Thoracic aorta (tissue), 2 donors: ENCODE data around the gene PRDM10. TPM values are rescaled to one million over a fixed set of nuclear protein-coding genes. Genes with fewer than 3 reads are reported as not detected.

Experiments
- ATAC-seq: fragments of 150-250 bp; one replicate; pipeline ENCODE4 v1.8.0; 2017; ENCODE audit warnings: low read depth; ENCODE audit not compliant: insufficient number of reproducible peaks, low FRiP score
- DNase-seq: peaks from one replicate; pipeline ENCODE4 v3.0.0-alpha.2; 2020; ENCODE audit warnings: low spot score
- H3K27ac ChIP-seq, 2 donors: fragments of 200-600 bp; sonication (generic); 1 replicate in 1 of 2; 2 replicates in 1 of 2; pipeline ENCODE4 v1.5.1; 2016; ENCODE audit warnings: mild to moderate bottlenecking in 2 of 2, moderate library complexity in 2 of 2
- H3K27me3 ChIP-seq: fragments of 200-600 bp; sonication (generic); replicated peaks from 2 replicates; pipeline ENCODE4 v1.6.0; 2016; ENCODE audit warnings: mild to moderate bottlenecking; ENCODE audit not compliant: insufficient read depth
- H3K36me3 ChIP-seq: fragments of 200-600 bp; sonication (generic); one replicate; pipeline ENCODE4 v1.5.1; 2016
- H3K4me1 ChIP-seq, 2 donors: fragments of 200-600 bp; sonication (generic); 1 replicate in 1 of 2; 2 replicates in 1 of 2; pipeline versions ENCODE4 v1.5.1 to v1.6.0; 2016; ENCODE audit warnings: low read depth in 2 of 2, mild to moderate bottlenecking in 1 of 2; ENCODE audit not compliant: control insufficient read depth in 1 of 2
- H3K4me3 ChIP-seq: fragments of 200-600 bp; sonication (generic); 2 replicates; pipeline ENCODE4 v1.5.1; 2016; ENCODE audit warnings: mild to moderate bottlenecking
- H3K9me3 ChIP-seq: fragments of 200-600 bp; sonication (generic); 2 replicates; pipeline ENCODE4 v1.5.1; 2016
- CTCF ChIP-seq: fragments of 200-600 bp; sonication (generic); IDR thresholded peaks from one replicate; pipeline ENCODE4 v1.5.1; 2019; ENCODE audit warnings: antibody characterized with exemption
- total RNA-seq, 2 donors: library from RNA; depleted of rRNA; stranded (reverse); fragments of >200 nt; gene quantifications; one replicate each; pipeline versions ENCODE4 v1.1.0 to v1.2.3, GENCODE V29; 2016

PRDM10 gene
- total RNA-seq, 2 donors from 2014 or later, result 8.8 to 10.4 TPM

GRCh38 chr11:129932381-129933067 is 70.1 kb downstream of the PRDM10 start:
- Histone ChIP-seq H3K9me3 (no peaks in the 10 kb centered on the region), H3K4me1 (no peaks in the 10 kb centered on the region), H3K36me3 (peaks cover 8% of the 10 kb centered on the region), H3K4me3 (no peak overlapping the region), H3K27ac (no peak overlapping the region), H3K27me3 (no peaks in the 10 kb centered on the region)
- no peak for TF ChIP-seq CTCF
- ATAC-seq (no peak), DNase-seq (no peak)

GRCh38 chr11:129930743-129931142 is 71.9 kb downstream of the PRDM10 start:
- H3K9me3 ChIP-seq, result no peaks in the 10 kb centered on the region
- no peak for TF ChIP-seq CTCF
- H3K27me3 ChIP-seq, result no peaks in the 10 kb centered on the region
- no peak overlapping the region for H3K27ac ChIP-seq
- no peaks in the 10 kb centered on the region for H3K4me1 ChIP-seq
- H3K4me3 ChIP-seq, result no peak overlapping the region
- H3K36me3 ChIP-seq, result peaks cover 8% of the 10 kb centered on the region
- DNase-seq (no peak), ATAC-seq (no peak)

GRCh38 chr11:129930296-129930695 is 72.3 kb downstream of the PRDM10 start:
- Histone ChIP-seq H3K27me3 (no peaks in the 10 kb centered on the region), H3K4me1 (no peaks in the 10 kb centered on the region), H3K27ac (no peak overlapping the region), H3K4me3 (no peak overlapping the region), H3K9me3 (no peaks in the 10 kb centered on the region), H3K36me3 (peaks cover 8% of the 10 kb centered on the region)
- ATAC-seq (no peak), DNase-seq (no peak)
- TF ChIP-seq CTCF, result no peak

- no peak overlapping the region for H3K27ac ChIP-seq
- H3K4me3 ChIP-seq, result no peak overlapping the region
- no peak for TF ChIP-seq CTCF
- no peaks in the 10 kb centered on the region for H3K9me3 ChIP-seq
- H3K36me3 ChIP-seq, result peaks cover 8% of the 10 kb centered on the region
- no peak for DNase-seq
- H3K27me3 ChIP-seq, result no peaks in the 10 kb centered on the region
- ATAC-seq, result no peak
- H3K4me1 ChIP-seq, result no peaks in the 10 kb centered on the region
Measured at GRCh38 chr11:129929721-129930120, 72.9 kb downstream of the PRDM10 start.

- TF ChIP-seq CTCF, result no peak
- H3K9me3 ChIP-seq, result no peaks in the 10 kb centered on the region
- no peaks in the 10 kb centered on the region for H3K27me3 ChIP-seq
Measured at GRCh38 chr11:129928923-129929692, 73.5 kb downstream of the PRDM10 start.

More at GRCh38 chr11:129928923-129929692, 73.5 kb downstream of the PRDM10 start:
- H3K4me1 ChIP-seq, result no peaks in the 10 kb centered on the region
- peaks cover 8% of the 10 kb centered on the region for H3K36me3 ChIP-seq
- no peak overlapping the region for H3K4me3 ChIP-seq
- DNase-seq, result no peak
- ATAC-seq, result no peak
- H3K27ac ChIP-seq, result no peak overlapping the region
